Measurements from ENCODE around the gene SH2D1B. TPM values are rescaled to one million over a fixed set of nuclear protein-coding genes. Genes with fewer than 3 reads are reported as not detected.

The SH2D1B gene
- total RNA-seq, 1 experiment from 2014 or later: 0.34 TPM

DNA sequence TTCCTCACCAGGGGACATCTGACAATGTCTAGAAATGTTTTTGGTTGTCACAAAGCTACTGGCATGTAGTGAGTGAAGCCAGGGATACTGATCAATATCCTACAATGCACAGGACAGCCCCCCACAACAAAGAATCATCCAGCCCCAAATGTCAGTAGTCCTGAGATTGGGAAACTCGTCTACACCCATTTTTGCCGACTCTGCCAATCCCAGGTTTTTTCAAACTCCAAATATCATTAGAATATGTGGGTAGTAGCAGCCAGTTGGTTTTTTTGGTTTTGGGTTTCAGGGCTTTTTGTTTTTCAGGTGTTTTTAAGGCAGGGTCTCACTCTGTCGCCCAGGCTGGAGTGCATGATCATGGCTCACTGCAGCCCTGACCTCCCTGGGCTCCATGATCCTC lies 41.2 kb downstream of the SH2D1B start:
- Histone ChIP-seq H3K9me3 (ENCODE audit: low read depth, low read length, poor library complexity, severe bottlenecking) (no peaks in the 10 kb centered on the region), H3K4me3 (ENCODE audit: low read depth, low read length, poor library complexity, severe bottlenecking) (no peak overlapping the region), H3K36me3 (ENCODE audit: insufficient read depth, low read length, poor library complexity, severe bottlenecking) (no peaks in the 10 kb centered on the region), H3K4me1 (ENCODE audit: insufficient read depth, low read length, poor library complexity, severe bottlenecking) (no peaks in the 10 kb centered on the region), H3K27ac (ENCODE audit: low read depth, low read length, poor library complexity, severe bottlenecking) (no peak overlapping the region), H3K27me3 (replicated peaks; ENCODE audit: insufficient read depth, low read depth, low read length, poor library complexity) (no peaks in the 10 kb centered on the region)
- BruUV-seq (replicated peaks): no TSS peak
- POLR2A ChIA-PET (ENCODE audit: low non-redundant PET): no interaction called here
- DNase-seq (ENCODE audit: low spot score): no peak
- CTCF ChIA-PET: no interaction called here
- TF ChIP-seq, protein P1, sequence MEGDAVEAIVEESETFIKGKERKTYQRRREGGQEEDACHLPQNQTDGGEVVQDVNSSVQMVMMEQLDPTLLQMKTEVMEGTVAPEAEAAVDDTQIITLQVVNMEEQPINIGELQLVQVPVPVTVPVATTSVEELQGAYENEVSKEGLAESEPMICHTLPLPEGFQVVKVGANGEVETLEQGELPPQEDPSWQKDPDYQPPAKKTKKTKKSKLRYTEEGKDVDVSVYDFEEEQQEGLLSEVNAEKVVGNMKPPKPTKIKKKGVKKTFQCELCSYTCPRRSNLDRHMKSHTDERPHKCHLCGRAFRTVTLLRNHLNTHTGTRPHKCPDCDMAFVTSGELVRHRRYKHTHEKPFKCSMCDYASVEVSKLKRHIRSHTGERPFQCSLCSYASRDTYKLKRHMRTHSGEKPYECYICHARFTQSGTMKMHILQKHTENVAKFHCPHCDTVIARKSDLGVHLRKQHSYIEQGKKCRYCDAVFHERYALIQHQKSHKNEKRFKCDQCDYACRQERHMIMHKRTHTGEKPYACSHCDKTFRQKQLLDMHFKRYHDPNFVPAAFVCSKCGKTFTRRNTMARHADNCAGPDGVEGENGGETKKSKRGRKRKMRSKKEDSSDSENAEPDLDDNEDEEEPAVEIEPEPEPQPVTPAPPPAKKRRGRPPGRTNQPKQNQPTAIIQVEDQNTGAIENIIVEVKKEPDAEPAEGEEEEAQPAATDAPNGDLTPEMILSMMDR (conservative IDR thresholded peaks at IDR 0.05; ENCODE audit: low read depth, low read length): no peak
- no peak for TF ChIP-seq EZH2 (IDR thresholded peaks at IDR 0.05; ENCODE audit: borderline replicate concordance, low read depth, low read length, poor library complexity, severe bottlenecking)
- intact Hi-C loops (cut with micrococcal nuclease; ENCODE audit: unreplicated experiment): no loop called here

DNA sequence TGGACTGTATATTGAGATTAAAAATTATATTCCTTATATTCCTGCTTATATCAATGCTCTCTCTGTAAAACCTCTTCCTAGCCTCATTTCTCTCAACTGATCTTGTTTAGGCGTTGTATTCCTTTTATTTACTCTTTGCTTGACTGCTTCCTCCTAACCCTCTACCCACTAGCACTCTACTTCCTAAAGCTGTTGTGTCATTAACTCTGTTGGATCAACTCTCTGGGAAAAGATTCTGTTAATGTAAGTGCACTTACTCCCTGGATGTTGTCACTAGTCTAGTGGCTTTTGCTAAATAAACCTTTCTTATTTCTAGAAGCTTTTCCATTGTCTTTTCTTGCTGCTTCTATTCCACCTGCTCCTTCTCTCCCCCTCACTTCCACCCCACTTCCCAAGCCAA lies 41.8 kb downstream of the SH2D1B start:
- TF ChIP-seq, protein P1 (conservative IDR thresholded peaks at IDR 0.05; ENCODE audit: low read depth, low read length): no peak
- no peak for TF ChIP-seq EZH2 (IDR thresholded peaks at IDR 0.05; ENCODE audit: borderline replicate concordance, low read depth, low read length, poor library complexity, severe bottlenecking)
- H3K27me3 ChIP-seq (replicated peaks; ENCODE audit: insufficient read depth, low read depth, low read length, poor library complexity): no peaks in the 10 kb centered on the region
- DNase-seq (ENCODE audit: low spot score): no peak
- no peaks in the 10 kb centered on the region for H3K36me3 ChIP-seq (ENCODE audit: insufficient read depth, low read length, poor library complexity, severe bottlenecking)
- H3K4me3 ChIP-seq (ENCODE audit: low read depth, low read length, poor library complexity, severe bottlenecking): no peak overlapping the region
- ChIA-PET CTCF (no interaction called here), POLR2A (ENCODE audit: low non-redundant PET) (no interaction called here)
- intact Hi-C loops (cut with micrococcal nuclease; ENCODE audit: unreplicated experiment): no loop called here
- H3K27ac ChIP-seq (ENCODE audit: low read depth, low read length, poor library complexity, severe bottlenecking): no peak overlapping the region
- H3K4me1 ChIP-seq (ENCODE audit: insufficient read depth, low read length, poor library complexity, severe bottlenecking): no peaks in the 10 kb centered on the region
- H3K9me3 ChIP-seq (ENCODE audit: low read depth, low read length, poor library complexity, severe bottlenecking): no peaks in the 10 kb centered on the region
- BruUV-seq (replicated peaks): no TSS peak

DNA sequence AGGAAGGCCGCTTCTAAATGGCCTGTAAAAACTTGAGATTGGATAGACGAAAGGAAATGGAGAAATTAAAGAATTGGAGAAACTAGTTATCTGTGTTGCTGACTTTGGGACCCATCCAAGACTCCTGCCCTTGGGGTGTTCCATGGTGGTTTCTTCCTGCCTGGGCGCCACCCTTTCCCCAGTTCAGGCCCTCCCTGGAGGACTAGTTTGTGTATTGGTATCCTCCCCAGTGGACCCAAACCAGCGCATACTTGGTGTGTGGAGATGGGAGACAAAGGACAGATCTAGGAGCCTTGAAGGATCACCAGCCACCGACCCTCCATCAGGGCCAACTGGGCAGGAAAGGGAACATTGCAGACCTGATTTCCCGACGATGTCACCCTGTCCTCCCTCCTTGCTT lies 42.4 kb downstream of the SH2D1B start:
- no peaks in the 10 kb centered on the region for H3K27me3 ChIP-seq (replicated peaks; ENCODE audit: insufficient read depth, low read depth, low read length, poor library complexity)
- H3K36me3 ChIP-seq (ENCODE audit: insufficient read depth, low read length, poor library complexity, severe bottlenecking): no peaks in the 10 kb centered on the region
- ChIA-PET CTCF (no interaction called here), POLR2A (ENCODE audit: low non-redundant PET) (no interaction called here)
- no TSS peak for BruUV-seq (replicated peaks)
- H3K27ac ChIP-seq (ENCODE audit: low read depth, low read length, poor library complexity, severe bottlenecking): no peak overlapping the region
- TF ChIP-seq, protein P1 (conservative IDR thresholded peaks at IDR 0.05; ENCODE audit: low read depth, low read length): no peak
- intact Hi-C loops (cut with micrococcal nuclease; ENCODE audit: unreplicated experiment): no loop called here
- H3K4me3 ChIP-seq (ENCODE audit: low read depth, low read length, poor library complexity, severe bottlenecking): no peak overlapping the region
- no peaks in the 10 kb centered on the region for H3K4me1 ChIP-seq (ENCODE audit: insufficient read depth, low read length, poor library complexity, severe bottlenecking)
- no peaks in the 10 kb centered on the region for H3K9me3 ChIP-seq (ENCODE audit: low read depth, low read length, poor library complexity, severe bottlenecking)
- DNase-seq (ENCODE audit: low spot score): no peak
